ENCODE data around the gene FAN1.

Gene FAN1

GRCh38 chr15:30926161-30926560 is 22.4 kb downstream of the FAN1 start:
- no peaks in the 10 kb centered on the region for H3K27me3 Mint-ChIP-seq
- H3K27ac Mint-ChIP-seq, result peak overlapping the region; percentile 28
- H3K4me3 Mint-ChIP-seq, result no peak overlapping the region
- peaks cover 26% of the 10 kb centered on the region for H3K36me3 Mint-ChIP-seq
- no peaks in the 10 kb centered on the region for H3K4me1 Mint-ChIP-seq
- no peaks in the 10 kb centered on the region for H3K9me3 Mint-ChIP-seq
- CTCF ChIA-PET, result no interaction called here
- DNase-seq, result no peak

- H3K27ac Mint-ChIP-seq, result no peak overlapping the region
- no peak for DNase-seq
- H3K4me1 Mint-ChIP-seq, result no peaks in the 10 kb centered on the region
- H3K4me3 Mint-ChIP-seq, result no peak overlapping the region
- H3K9me3 Mint-ChIP-seq, result no peaks in the 10 kb centered on the region
- H3K36me3 Mint-ChIP-seq, result peaks cover 29% of the 10 kb centered on the region
- CTCF ChIA-PET, result no interaction called here
- no peaks in the 10 kb centered on the region for H3K27me3 Mint-ChIP-seq
These were observed 23.5 kb downstream of the FAN1 start for GRCh38 chr15:30927148-30927761.

- Mint-ChIP-seq H3K9me3 (no peaks in the 10 kb centered on the region), H3K36me3 (peaks cover 32% of the 10 kb centered on the region), H3K4me1 (peaks cover 2% of the 10 kb centered on the region), H3K4me3 (no peak overlapping the region), H3K27ac (no peak overlapping the region), H3K27me3 (no peaks in the 10 kb centered on the region)
- DNase-seq, result no peak
- CTCF ChIA-PET, result no interaction called here
These were observed 24.4 kb downstream of the FAN1 start for GRCh38 chr15:30928076-30928475.

GRCh38 chr15:30929064-30929669 is 25.5 kb downstream of the FAN1 start:
- peaks cover 6% of the 10 kb centered on the region for H3K4me1 Mint-ChIP-seq
- no peak for DNase-seq
- CTCF ChIA-PET, result interaction anchor here (0.9 kb wide), 1 partner anchor 34 kb away, joined by 3 read pairs; no protein-coding TSS in a partner anchor
- H3K27me3 Mint-ChIP-seq, result no peaks in the 10 kb centered on the region
- H3K36me3 Mint-ChIP-seq, result peaks cover 30% of the 10 kb centered on the region
- no peak overlapping the region for H3K27ac Mint-ChIP-seq
- H3K9me3 Mint-ChIP-seq, result no peaks in the 10 kb centered on the region
- H3K4me3 Mint-ChIP-seq, result no peak overlapping the region

GRCh38 chr15:30929982-30930381 is 26.3 kb downstream of the FAN1 start:
- Mint-ChIP-seq H3K9me3 (no peaks in the 10 kb centered on the region), H3K36me3 (peaks cover 34% of the 10 kb centered on the region), H3K4me1 (peaks cover 6% of the 10 kb centered on the region), H3K4me3 (no peak overlapping the region), H3K27me3 (no peaks in the 10 kb centered on the region), H3K27ac (no peak overlapping the region)
- CTCF ChIA-PET, result no interaction called here
- DNase-seq, result no peak

- no peak for DNase-seq
- Mint-ChIP-seq H3K9me3 (no peaks in the 10 kb centered on the region), H3K27me3 (no peaks in the 10 kb centered on the region), H3K36me3 (peaks cover 34% of the 10 kb centered on the region), H3K4me3 (no peak overlapping the region), H3K4me1 (peaks cover 6% of the 10 kb centered on the region), H3K27ac (no peak overlapping the region)
- CTCF ChIA-PET, result no interaction called here
These were observed 26.7 kb downstream of the FAN1 start for GRCh38 chr15:30930422-30930821.

- no peak overlapping the region for H3K4me3 Mint-ChIP-seq
- CTCF ChIA-PET, result no interaction called here
- no peaks in the 10 kb centered on the region for H3K27me3 Mint-ChIP-seq
- peaks cover 6% of the 10 kb centered on the region for H3K4me1 Mint-ChIP-seq
- H3K9me3 Mint-ChIP-seq, result no peaks in the 10 kb centered on the region
- H3K36me3 Mint-ChIP-seq, result peaks cover 47% of the 10 kb centered on the region
- no peak overlapping the region for H3K27ac Mint-ChIP-seq
- no peak for DNase-seq
These were observed 29.6 kb downstream of the FAN1 start for GRCh38 chr15:30933293-30933692.

- DNase-seq, result no peak
- H3K27ac Mint-ChIP-seq, result no peak overlapping the region
- CTCF ChIA-PET, result no interaction called here
These were observed 35.4 kb downstream of the FAN1 start for GRCh38 chr15:30939161-30939560.

GRCh38 chr15:30940359-30940758 is 36.6 kb downstream of the FAN1 start:
- H3K36me3 Mint-ChIP-seq, result peaks cover 61% of the 10 kb centered on the region
- no peak for DNase-seq
- H3K4me1 Mint-ChIP-seq, result no peaks in the 10 kb centered on the region
- CTCF ChIA-PET, result no interaction called here
- H3K9me3 Mint-ChIP-seq, result no peaks in the 10 kb centered on the region
- no peaks in the 10 kb centered on the region for H3K27me3 Mint-ChIP-seq
- H3K4me3 Mint-ChIP-seq, result no peak overlapping the region
- no peak overlapping the region for H3K27ac Mint-ChIP-seq

More at GRCh38 chr15:30939161-30939560, 35.4 kb downstream of the FAN1 start:
- Mint-ChIP-seq H3K4me1 (no peaks in the 10 kb centered on the region), H3K4me3 (no peak overlapping the region), H3K27me3 (no peaks in the 10 kb centered on the region), H3K9me3 (no peaks in the 10 kb centered on the region), H3K36me3 (peaks cover 62% of the 10 kb centered on the region)

GRCh38 chr15:30941520-30941919 is 37.8 kb downstream of the FAN1 start:
- Mint-ChIP-seq H3K4me1 (no peaks in the 10 kb centered on the region), H3K27ac (no peak overlapping the region), H3K4me3 (no peak overlapping the region), H3K9me3 (no peaks in the 10 kb centered on the region), H3K36me3 (peaks cover 61% of the 10 kb centered on the region), H3K27me3 (no peaks in the 10 kb centered on the region)
- no peak for DNase-seq
- CTCF ChIA-PET, result no interaction called here

- Mint-ChIP-seq H3K27me3 (no peaks in the 10 kb centered on the region), H3K4me1 (no peaks in the 10 kb centered on the region), H3K9me3 (no peaks in the 10 kb centered on the region), H3K4me3 (no peak overlapping the region), H3K36me3 (peaks cover 57% of the 10 kb centered on the region), H3K27ac (no peak overlapping the region)
- CTCF ChIA-PET, result no interaction called here
- no peak for DNase-seq
These were observed 40.1 kb downstream of the FAN1 start for GRCh38 chr15:30943654-30944335.

- CTCF ChIA-PET, result no interaction called here
- H3K36me3 Mint-ChIP-seq, result peaks cover 76% of the 10 kb centered on the region
- H3K27me3 Mint-ChIP-seq, result no peaks in the 10 kb centered on the region
- no peak for DNase-seq
- peaks cover 7% of the 10 kb centered on the region for H3K4me1 Mint-ChIP-seq
- no peak overlapping the region for H3K4me3 Mint-ChIP-seq
- no peak overlapping the region for H3K27ac Mint-ChIP-seq
- H3K9me3 Mint-ChIP-seq, result peaks cover 3% of the 10 kb centered on the region
These were observed 49.5 kb downstream of the FAN1 start for GRCh38 chr15:30953183-30953582.

- CTCF ChIA-PET, result no interaction called here
- H3K27ac Mint-ChIP-seq, result peak overlapping the region; percentile 77
- no peak for DNase-seq
- no peak overlapping the region for H3K4me3 Mint-ChIP-seq
- no peaks in the 10 kb centered on the region for H3K27me3 Mint-ChIP-seq
- H3K36me3 Mint-ChIP-seq, result peaks cover 73% of the 10 kb centered on the region
- H3K4me1 Mint-ChIP-seq, result peaks cover 7% of the 10 kb centered on the region
- H3K9me3 Mint-ChIP-seq, result peaks cover 3% of the 10 kb centered on the region
These were observed 50.1 kb downstream of the FAN1 start for GRCh38 chr15:30953731-30954378.

- H3K4me3 Mint-ChIP-seq, result no peak overlapping the region
- H3K27me3 Mint-ChIP-seq, result no peaks in the 10 kb centered on the region
- H3K9me3 Mint-ChIP-seq, result no peaks in the 10 kb centered on the region
- peaks cover 66% of the 10 kb centered on the region for H3K36me3 Mint-ChIP-seq
- H3K27ac Mint-ChIP-seq, result no peak overlapping the region
- H3K4me1 Mint-ChIP-seq, result peaks cover 7% of the 10 kb centered on the region
- DNase-seq, result no peak
- CTCF ChIA-PET, result no interaction called here
These were observed 51.0 kb downstream of the FAN1 start for GRCh38 chr15:30954674-30955073.

Measured in activated naive CD4-positive, alpha-beta T cell treated with anti-CD3 and anti-CD28 coated beads, Interleukin-2, amount 10 ng/mL, durations not matched to agents 7 days and 5 days (primary cell).